CD4-positive, alpha-beta T cell treated with Interleukin-2 at 100 ng/mL for 4 hours (primary cell): ENCODE data around the gene VWDE.

Experiments used
- DNase-seq: peaks from one replicate; pipeline ENCODE4 v3.0.0-alpha.2; 2020; ENCODE audit warnings: low spot score

VWDE gene

DNA sequence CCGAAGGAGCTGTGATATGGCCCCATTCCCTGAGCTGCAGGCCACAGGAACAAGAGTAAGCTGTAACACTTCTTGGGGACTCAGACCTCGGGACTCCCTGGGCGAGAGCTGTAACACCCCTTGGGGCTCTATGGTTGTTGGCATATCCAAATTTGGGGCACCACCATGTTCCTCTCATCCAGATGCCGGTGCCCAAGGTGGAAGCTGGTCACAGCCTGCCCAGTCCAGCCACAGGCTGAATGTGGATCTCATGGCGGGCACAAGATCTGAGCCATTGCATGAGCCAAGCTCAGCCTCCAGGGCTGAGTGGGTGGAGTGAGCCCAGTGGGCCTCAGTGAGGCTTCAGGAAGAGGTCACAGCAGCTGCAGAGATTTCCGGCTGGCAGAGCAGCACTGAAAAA, 113.7 kb downstream of the VWDE start:
- DNase-seq: no peak

DNA sequence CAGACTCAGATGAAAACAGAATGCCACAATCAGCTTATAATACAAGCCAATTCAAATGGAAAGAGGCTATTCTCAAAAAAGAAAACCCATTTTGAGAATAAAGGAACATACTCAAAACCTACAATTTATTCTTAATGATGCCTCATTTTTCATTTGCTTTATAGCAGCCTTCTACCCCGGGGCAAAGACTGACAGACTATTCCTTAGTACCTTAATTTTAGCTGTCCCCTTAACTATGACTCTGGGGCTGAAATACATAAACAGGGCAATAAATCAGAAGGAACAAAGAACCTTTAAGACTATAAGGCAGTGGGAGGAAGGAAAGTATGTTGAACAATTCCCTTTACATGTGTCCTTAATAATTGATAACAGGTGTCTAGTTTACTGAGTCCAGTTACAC, 115.8 kb downstream of the VWDE start:
- DNase-seq: no peak

DNA sequence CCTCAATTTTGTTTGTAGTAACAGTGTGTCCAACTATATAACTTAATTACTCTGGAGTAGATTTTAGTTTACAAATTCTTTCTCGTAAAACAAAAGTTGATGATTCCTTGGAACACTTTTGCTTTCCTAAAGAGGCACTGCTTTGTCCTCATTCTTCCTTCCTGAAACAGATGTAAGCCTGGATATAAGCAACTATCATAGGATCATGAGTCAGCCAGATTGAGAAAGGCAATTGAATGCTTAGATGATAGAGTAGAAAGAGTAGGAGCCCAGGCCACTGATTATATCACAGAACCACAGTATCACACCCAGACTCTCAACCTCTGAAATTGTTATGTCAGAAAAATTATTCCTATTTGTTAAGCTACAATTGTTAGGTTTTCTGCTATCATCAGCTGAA, 122.6 kb downstream of the VWDE start:
- DNase-seq: no peak
